ENCODE results near the gene SPRY4. TPM values are rescaled to one million over a fixed set of nuclear protein-coding genes. Genes with fewer than 3 reads are reported as not detected.

The SPRY4 gene
- total and polyA plus RNA-seq, 2 experiments from 2014 or later, result 8.5 to 12.8 TPM

- in situ Hi-C loops (cut with MboI), result no loop called here
- H3K27me3 ChIP-seq (replicated peaks; ENCODE audit: insufficient read depth), result no peaks in the 10 kb centered on the region
Observed at GRCh38 chr5:142307146-142307890, 17.5 kb downstream of the SPRY4 start.

GRCh38 chr5:142306077-142306502, 18.7 kb downstream of the SPRY4 start:
- Histone ChIP-seq H3K9me3 (ENCODE audit: low read depth) (no peaks in the 10 kb centered on the region), H3K36me3 (ENCODE audit: low read depth) (0 out of 2 replicates have a peak, but pooled peaks cover 4% of the 10 kb centered on the region), H2AFZ (no peak overlapping the region), H4K20me1 (ENCODE audit: insufficient read depth) (no peaks in the 10 kb centered on the region; the same call in 1 of the 2 replicates), H3K27me3 (replicated peaks; ENCODE audit: insufficient read depth) (no peaks in the 10 kb centered on the region), H3K9me2 (ENCODE audit: insufficient read depth) (no peaks in the 10 kb centered on the region), H3K4me1 (ENCODE audit: insufficient read depth) (peaks cover 13% of the 10 kb centered on the region), H3K79me2 (ENCODE audit: insufficient read depth) (peaks cover 69% of the 10 kb centered on the region), H3K9ac (no peak overlapping the region), H3F3A (ENCODE audit: insufficient read depth) (peaks cover 30% of the 10 kb centered on the region), H3K4me2 (ENCODE audit: unreplicated experiment) (no peak overlapping the region), H3K4me3 (no peak overlapping the region), H3K27ac (no peak overlapping the region)
- no peak for DNase-seq
- in situ Hi-C loops (cut with MboI), result no loop called here
- TF ChIP-seq EZH2phosphoT487 (IDR thresholded peaks at IDR 0.05; ENCODE audit: insufficient read depth, low read depth), result no peak
- TF ChIP-seq EZH2 (IDR thresholded peaks at IDR 0.05; ENCODE audit: insufficient read depth, poor library complexity, severe bottlenecking), result no peak
- 97 to 99% methylated on average over 6 of the region's 6 CpGs for WGBS, 2 experiments (ENCODE audit: low coverage in 1 of 2, low lambda C conversion rate in 2 of 2, missing lambda C conversion rate in 2 of 2)

More at GRCh38 chr5:142307146-142307890, 17.5 kb downstream of the SPRY4 start:
- Histone ChIP-seq H3K9me3 (ENCODE audit: low read depth) (no peaks in the 10 kb centered on the region), H4K20me1 (ENCODE audit: insufficient read depth) (no peaks in the 10 kb centered on the region; the same call in 1 of the 2 replicates), H3F3A (ENCODE audit: insufficient read depth) (peaks cover 35% of the 10 kb centered on the region), H3K36me3 (ENCODE audit: low read depth) (0 out of 2 replicates have a peak, but pooled peaks cover 10% of the 10 kb centered on the region), H3K4me2 (ENCODE audit: unreplicated experiment) (no peak overlapping the region), H2AFZ (no peak overlapping the region), H3K4me1 (ENCODE audit: insufficient read depth) (peaks cover 13% of the 10 kb centered on the region), H3K79me2 (ENCODE audit: insufficient read depth) (peaks cover 71% of the 10 kb centered on the region), H3K27ac (no peak overlapping the region), H3K9ac (no peak overlapping the region), H3K4me3 (no peak overlapping the region), H3K9me2 (ENCODE audit: insufficient read depth) (no peaks in the 10 kb centered on the region)
- TF ChIP-seq EZH2phosphoT487 (IDR thresholded peaks at IDR 0.05; ENCODE audit: insufficient read depth, low read depth) (no peak), EZH2 (IDR thresholded peaks at IDR 0.05; ENCODE audit: insufficient read depth, poor library complexity, severe bottlenecking) (no peak)
- 78 to 87% methylated on average over 7 of the region's 7 CpGs for WGBS, 2 experiments (ENCODE audit: low coverage in 1 of 2, low lambda C conversion rate in 2 of 2, missing lambda C conversion rate in 2 of 2)
- DNase-seq, result no peak

- no peak for TF ChIP-seq EZH2phosphoT487 (IDR thresholded peaks at IDR 0.05; ENCODE audit: insufficient read depth, low read depth)
- TF ChIP-seq EZH2 (IDR thresholded peaks at IDR 0.05; ENCODE audit: insufficient read depth, poor library complexity, severe bottlenecking), result no peak
- H3K4me2 ChIP-seq (ENCODE audit: unreplicated experiment), result no peak overlapping the region
- 98 to 100% methylated on average over 3 of the region's 3 CpGs for WGBS, 2 experiments (ENCODE audit: low coverage in 1 of 2, low lambda C conversion rate in 2 of 2, missing lambda C conversion rate in 2 of 2)
- no peaks in the 10 kb centered on the region; the same call in 1 of the 2 replicates for H4K20me1 ChIP-seq (ENCODE audit: insufficient read depth)
- peaks cover 33% of the 10 kb centered on the region for H3F3A ChIP-seq (ENCODE audit: insufficient read depth)
- H3K27ac ChIP-seq, result no peak overlapping the region
- H3K79me2 ChIP-seq (ENCODE audit: insufficient read depth), result peaks cover 69% of the 10 kb centered on the region
- H3K36me3 ChIP-seq (ENCODE audit: low read depth), result no peaks in the 10 kb centered on the region
- H2AFZ ChIP-seq, result no peak overlapping the region
- no peaks in the 10 kb centered on the region for H3K9me3 ChIP-seq (ENCODE audit: low read depth)
- H3K9ac ChIP-seq, result no peak overlapping the region
- no peaks in the 10 kb centered on the region for H3K27me3 ChIP-seq (replicated peaks; ENCODE audit: insufficient read depth)
- no peak overlapping the region for H3K4me3 ChIP-seq
- peaks cover 13% of the 10 kb centered on the region for H3K4me1 ChIP-seq (ENCODE audit: insufficient read depth)
- in situ Hi-C loops (cut with MboI), result no loop called here
- H3K9me2 ChIP-seq (ENCODE audit: insufficient read depth), result no peaks in the 10 kb centered on the region
- no peak for DNase-seq
Observed at GRCh38 chr5:142305211-142305610, 19.6 kb downstream of the SPRY4 start.

- Histone ChIP-seq H3K9me2 (ENCODE audit: insufficient read depth) (no peaks in the 10 kb centered on the region), H3K36me3 (ENCODE audit: low read depth) (no peaks in the 10 kb centered on the region), H3K9me3 (ENCODE audit: low read depth) (no peaks in the 10 kb centered on the region), H3K4me3 (no peak overlapping the region), H3K4me2 (ENCODE audit: unreplicated experiment) (no peak overlapping the region), H4K20me1 (ENCODE audit: insufficient read depth) (no peaks in the 10 kb centered on the region), H3K4me1 (ENCODE audit: insufficient read depth) (peaks cover 13% of the 10 kb centered on the region), H2AFZ (no peak overlapping the region), H3K9ac (no peak overlapping the region), H3K27ac (no peak overlapping the region), H3F3A (ENCODE audit: insufficient read depth) (peaks cover 33% of the 10 kb centered on the region), H3K79me2 (ENCODE audit: insufficient read depth) (peaks cover 65% of the 10 kb centered on the region), H3K27me3 (replicated peaks; ENCODE audit: insufficient read depth) (no peaks in the 10 kb centered on the region)
- DNase-seq, result peak; percentile 43
- 79 to 80% methylated on average over 14 of the region's 14 CpGs for WGBS, 2 experiments (ENCODE audit: low coverage in 1 of 2, low lambda C conversion rate in 2 of 2, missing lambda C conversion rate in 2 of 2)
- TF ChIP-seq EZH2phosphoT487 (IDR thresholded peaks at IDR 0.05; ENCODE audit: insufficient read depth, low read depth), result no peak
- no peak for TF ChIP-seq EZH2 (IDR thresholded peaks at IDR 0.05; ENCODE audit: insufficient read depth, poor library complexity, severe bottlenecking)
- in situ Hi-C loops (cut with MboI), result no loop called here
Observed at GRCh38 chr5:142304013-142304701, 20.7 kb downstream of the SPRY4 start.

Data from GM23248 (cell line).